Measurements from ENCODE around the gene STON1.
"Not testable (repeated sequence)": the region's sequence is repeated elsewhere in the genome, so short reads cannot be mapped to it uniquely, and the experiment has no call there.

Gene STON1

GRCh38 chr2:48574353-48575287 is 44.7 kb downstream of the STON1 start:
- no peak for DNase-seq

GRCh38 chr2:48578313-48578712 is 48.4 kb downstream of the STON1 start:
- no peak for DNase-seq

- no peak for DNase-seq
These were observed 54.0 kb downstream of the STON1 start for GRCh38 chr2:48583961-48584360.

GRCh38 chr2:48584551-48584950 is 54.6 kb downstream of the STON1 start:
- DNase-seq = no peak

GRCh38 chr2:48586433-48586832 is 56.5 kb downstream of the STON1 start:
- DNase-seq = no peak

- DNase-seq = no peak
These were observed 57.6 kb downstream of the STON1 start for GRCh38 chr2:48587560-48587959.

DNA sequence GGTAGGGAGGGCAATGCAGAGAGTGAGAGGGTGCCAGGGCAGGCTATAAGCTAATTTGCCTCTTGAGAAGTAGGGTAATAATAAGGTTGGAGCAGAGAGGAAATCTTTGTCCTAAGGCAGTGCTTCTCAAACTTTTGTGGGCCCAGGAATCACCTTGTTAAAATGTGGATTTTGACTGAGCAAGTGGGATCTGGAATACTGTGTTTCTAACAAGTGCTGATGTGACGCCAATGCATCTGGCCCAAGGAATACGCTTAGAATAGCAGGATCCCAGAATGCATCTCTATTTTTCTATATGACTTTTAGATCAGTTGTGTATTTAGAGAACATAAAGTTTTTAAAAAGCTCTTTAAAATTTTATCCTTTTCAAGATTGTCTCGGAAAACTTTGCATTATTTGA is 58.0 kb downstream of the STON1 start:
- DNase-seq = no peak

DNA sequence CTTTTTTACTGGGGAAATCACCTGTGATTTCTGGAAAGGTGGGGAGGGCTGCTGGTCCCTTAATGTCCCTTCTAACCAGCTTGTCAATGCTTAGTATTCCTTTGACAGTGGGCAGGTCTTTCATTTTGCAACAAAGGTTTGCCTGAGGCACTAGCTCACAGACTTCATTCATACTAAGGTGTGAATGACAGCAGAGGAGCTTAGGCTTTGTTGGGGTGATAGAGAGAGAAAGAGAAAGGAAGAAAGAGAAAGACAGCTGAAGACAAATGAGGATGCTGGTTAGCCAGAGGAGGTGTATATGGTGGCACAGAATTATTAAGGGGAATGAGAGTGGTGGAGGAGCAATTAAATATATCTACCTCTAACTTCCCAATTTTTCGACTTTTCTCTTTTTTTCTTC is 58.8 kb downstream of the STON1 start:
- no peak for DNase-seq

DNA sequence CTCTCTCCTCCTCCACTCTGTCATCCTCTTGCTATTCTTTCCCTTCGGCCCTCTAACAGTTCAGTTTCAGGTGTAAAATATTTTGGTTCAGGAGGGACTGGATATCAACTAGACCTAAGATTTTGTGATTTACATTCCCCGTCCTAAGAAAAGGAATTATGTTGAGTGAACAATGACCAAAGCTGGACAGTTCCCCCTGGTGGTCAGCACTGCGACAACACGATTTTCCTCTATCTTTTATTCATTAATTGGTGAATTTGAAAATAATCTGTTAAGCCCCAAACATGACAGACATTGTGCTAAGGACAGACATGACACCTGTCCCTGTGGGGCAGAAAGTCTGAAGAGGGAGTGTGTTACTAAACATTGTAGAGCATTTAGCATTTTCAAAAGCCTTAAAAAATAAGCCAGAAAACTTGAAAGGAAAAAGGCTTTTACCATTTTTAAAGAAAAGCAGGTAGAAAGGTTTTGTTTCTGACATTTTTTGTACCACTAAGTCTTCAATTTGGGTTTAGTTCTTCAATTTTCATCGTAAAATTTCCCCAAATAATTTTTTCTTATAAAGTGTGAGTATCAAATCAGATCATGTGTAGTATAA is 59.3 kb downstream of the STON1 start:
- peak; percentile 14 to 58 for DNase-seq

DNA sequence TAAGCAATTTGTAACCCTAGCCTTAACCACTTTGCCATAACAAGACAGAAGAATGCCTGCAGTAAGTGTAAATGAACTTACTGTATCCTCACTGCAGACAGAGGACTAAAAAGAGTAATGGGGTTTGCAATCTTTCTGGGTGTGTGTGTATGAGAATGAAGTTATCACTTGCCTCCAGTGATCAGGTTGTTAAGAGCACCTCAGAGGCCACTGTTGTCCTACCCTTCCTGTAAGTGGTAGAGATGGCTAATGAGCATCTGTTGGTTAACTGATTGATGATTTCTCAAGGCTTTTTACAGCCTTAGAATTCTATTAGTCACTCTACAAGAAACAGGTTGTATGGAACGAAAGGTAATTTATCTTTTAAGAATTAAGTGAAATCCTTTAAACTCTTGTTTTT is 60.1 kb downstream of the STON1 start:
- DNase-seq = no peak

DNA sequence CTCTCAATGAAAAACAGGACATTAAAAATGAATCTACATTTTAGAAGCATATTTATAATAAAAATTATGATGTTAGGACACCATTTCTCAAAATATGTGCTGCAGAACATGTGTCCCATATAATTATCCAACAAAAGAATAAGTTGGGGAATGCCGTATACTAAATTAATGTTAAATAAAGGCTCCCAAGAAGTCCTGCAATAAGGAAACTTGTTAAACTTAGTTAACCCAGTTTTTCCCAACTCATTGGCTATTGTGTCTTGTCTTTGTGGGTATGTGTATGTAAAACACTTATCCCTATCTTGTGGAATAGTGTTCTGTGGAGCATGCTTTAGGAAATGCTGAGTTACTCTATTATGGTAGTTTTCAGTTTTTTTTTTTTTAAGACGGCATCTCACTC is 62.1 kb downstream of the STON1 start:
- no peak for DNase-seq

DNA sequence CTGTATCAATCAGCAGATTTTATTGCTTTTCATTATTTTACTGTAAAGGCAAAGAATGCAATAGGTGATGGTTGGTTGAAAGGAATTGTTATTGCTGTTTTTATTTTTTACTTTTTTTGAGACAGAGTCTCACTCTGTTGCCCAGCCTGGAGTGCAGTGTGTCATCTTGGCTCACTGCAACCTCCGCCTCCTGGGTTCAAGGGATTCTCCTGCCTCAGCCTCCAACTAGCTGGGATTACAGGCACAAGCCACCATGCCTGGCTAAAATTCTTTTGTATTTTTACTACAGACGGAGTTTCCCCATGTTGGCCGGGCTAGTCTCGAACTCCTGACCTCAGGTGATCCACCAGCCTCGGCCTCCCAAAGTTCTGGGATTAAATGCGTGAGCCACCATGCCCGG is 66.8 kb downstream of the STON1 start:
- DNase-seq = not testable (repeated sequence)

- no peak for DNase-seq
These were observed 67.5 kb downstream of the STON1 start for GRCh38 chr2:48597492-48597891.

DNA sequence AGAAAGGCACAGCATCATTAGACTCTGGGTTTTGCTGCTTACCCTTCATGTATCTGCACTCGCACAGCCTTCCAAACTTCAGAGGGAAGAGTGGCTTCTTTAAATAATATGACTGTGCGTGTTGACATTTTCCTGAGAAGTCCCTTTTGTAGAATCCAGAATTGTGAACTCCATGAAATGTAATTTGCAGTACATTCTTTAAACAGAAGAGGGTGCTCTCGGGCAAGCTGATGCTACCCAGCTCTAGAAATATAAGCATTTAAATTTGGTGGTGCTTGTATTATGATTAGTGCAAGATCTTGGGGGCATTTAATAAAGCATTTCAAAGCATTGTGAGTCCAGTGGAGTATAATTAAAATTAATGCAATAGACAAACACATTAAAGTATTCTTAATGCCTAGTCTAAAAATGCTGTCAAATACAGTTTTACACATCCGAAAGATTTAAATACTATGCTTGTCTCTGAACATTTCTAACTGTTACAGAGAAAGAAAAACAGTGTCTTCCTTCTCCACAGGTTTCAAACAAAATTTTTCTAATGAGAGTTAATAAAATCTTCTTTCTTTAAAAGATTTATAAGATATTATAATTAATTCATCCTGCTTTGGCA is 70.4 kb downstream of the STON1 start:
- peak; percentile 34 to 64 for DNase-seq

DNA sequence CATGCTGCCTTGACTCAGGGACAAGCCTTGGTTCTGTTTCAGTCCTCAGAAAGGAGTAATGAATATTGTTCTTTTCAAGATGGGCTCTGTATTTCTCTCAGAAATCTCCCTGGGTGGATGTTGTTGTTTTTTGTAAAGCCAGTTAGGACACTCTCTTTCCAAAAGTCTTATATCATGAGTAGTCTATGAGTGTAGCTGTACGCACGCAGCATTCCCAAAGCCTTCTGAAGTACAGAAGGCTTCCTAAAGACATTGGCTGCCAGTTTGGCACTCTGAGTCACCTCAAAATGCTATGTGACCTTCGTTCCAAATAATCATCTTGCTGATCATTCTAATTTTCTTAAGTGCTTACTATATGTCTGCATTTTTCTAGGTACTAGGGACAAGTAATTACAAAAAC is 71.0 kb downstream of the STON1 start:
- no peak for DNase-seq

- DNase-seq = peak; percentile 17 to 52
These were observed 71.4 kb downstream of the STON1 start for GRCh38 chr2:48601349-48601748.

DNA sequence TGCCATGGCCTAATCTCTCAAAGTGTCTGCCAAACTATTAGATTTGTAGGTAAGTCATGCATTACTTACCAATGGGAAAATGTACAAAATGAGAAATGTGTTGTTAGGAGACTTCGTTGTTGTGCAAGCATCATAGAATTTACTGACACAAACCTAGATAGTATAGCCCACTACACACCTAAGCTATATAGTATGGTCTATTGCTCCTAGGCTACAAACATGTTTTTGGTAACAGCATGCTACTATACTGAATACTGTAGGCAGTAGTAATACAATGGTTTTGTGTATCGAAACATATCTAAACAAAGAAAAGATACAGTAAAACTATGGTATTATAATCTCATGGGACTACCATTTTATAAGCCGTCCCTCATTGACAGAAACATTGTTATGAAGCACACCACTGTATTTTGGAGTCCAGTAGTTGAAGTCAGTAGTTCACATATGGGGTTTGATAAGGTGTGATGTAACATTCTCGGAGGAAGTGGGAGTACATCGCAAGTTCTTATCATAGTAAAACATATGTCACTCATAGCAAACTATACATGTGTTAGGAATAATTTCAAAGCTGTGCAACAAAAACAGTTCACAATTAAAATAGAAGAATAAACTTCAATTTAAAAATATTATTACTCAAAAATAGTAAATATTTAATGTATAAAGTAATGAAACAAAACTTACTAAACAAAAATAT is 75.7 kb downstream of the STON1 start:
- DNase-seq = no peak

GRCh38 chr2:48607307-48608014 is 77.5 kb downstream of the STON1 start:
- peak in 1 of 2 experiments; percentile 28 for DNase-seq

DNA sequence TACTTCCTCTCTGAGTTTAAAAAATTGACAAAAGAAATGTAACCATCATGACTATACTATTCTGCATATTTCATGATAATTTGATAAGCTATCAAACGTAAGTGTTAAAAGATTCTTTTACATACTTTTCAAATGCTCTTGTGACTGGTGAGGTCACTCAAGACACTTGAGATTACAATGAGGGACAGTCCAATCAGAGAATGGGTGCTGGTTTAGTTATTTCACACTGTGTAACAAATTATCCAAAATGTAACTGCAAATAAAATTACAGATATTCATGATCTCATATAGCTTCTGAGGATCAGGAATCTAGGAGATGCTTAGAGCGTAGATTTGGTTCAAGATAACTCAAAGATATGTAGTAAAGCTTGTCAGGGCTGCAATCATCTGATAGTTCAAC is 83.3 kb downstream of the STON1 start:
- DNase-seq = no peak

DNA sequence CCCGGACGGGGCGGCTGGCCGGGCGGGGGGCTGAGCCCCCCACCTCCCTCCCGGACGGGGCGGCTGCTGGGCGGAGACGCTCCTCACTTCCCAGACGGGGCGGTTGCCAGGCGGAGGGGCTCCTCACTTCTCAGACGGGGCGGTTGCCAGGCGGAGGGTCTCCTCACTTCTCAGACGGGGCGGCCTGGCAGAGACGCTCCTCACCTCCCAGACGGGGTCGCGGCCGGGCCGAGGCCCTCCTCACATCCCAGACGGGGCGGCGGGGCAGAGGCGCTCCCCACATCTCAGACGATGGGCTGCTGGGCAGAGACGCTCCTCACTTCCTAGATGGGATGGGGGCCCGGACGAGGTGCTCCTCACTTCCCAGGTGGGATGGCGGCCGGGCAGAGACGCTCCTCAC is 84.6 kb downstream of the STON1 start:
- not testable (repeated sequence) for DNase-seq

DNA sequence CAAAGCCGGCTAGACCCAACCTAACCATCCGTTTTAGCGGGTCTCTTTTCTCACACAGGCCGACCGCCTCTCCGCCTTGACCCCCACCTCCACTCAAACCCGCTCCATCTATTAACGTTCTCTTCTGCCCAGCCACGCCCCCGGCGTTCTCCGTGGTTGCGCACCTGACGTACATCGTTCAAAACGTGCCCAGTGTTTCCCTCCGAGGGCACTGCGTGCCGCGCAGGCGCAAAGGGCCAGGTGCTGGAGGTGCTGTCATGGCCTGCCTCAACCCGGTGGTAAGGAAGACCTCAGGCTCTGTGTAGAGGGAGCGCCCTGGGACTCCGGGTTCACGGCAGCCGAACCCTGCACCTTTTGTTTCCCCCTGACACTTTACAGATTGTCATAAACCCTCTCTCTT is 87.7 kb downstream of the STON1 start, which contains the start of gene GTF2A1L:
TSS of gene GTF2A1L (plus strand) at position 239 of the 400 bp plus-strand sequence. CDS start at position 258, 19 bp downstream.
- DNase-seq = no peak

DNA sequence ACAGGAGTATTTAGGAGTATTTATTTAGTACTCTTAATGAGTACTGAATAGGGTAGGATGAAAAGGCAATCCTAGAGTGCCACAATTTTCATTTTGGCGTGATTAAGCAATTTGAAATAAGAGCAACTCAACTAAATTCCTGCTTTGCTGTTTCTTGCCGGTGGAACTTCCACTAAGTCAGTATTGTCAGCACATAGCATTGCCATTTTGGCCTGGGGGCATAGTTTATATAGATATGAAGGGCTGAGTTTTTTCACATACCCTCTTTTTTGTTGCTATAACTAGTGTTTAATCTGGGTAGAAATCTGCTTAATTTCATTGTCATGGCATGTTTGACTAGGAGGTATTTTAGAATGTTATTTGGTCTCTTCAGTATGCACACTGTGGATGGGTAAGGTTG is 89.6 kb downstream of the STON1 start:
- no peak for DNase-seq

GRCh38 chr2:48620604-48621003 is 90.7 kb downstream of the STON1 start:
- DNase-seq = no peak
